Transverse colon (tissue), 4 donors: ENCODE results near the gene TMEM131L. TPM values are rescaled to one million over a fixed set of nuclear protein-coding genes. Genes with fewer than 3 reads are reported as not detected.

Experiments used
- DNase-seq: peaks from one replicate; pipeline ENCODE4 v3.0.0-alpha.2; 2019
- H3K27ac ChIP-seq, 4 donors: fragments of 200-600 bp; sonication (generic); 2 replicates each; pipeline ENCODE4 v1.5.1; 2016 to 2018; ENCODE audit warnings: inconsistent platforms in 4 of 4
- H3K27me3 ChIP-seq: fragments of 200-600 bp; sonication (generic); 2 replicates; pipeline ENCODE4 v1.5.1; 2017; ENCODE audit warnings: inconsistent platforms
- H3K36me3 ChIP-seq, 4 donors: fragments of 200-600 bp; sonication (generic); 2 replicates each; pipeline ENCODE4 v1.5.1; 2017 to 2019; ENCODE audit warnings: inconsistent platforms in 4 of 4
- H3K4me1 ChIP-seq, 4 donors: fragments of 200-600 bp; sonication (generic); 2 replicates each; pipeline ENCODE4 v1.5.1; 2017 to 2020; ENCODE audit warnings: inconsistent platforms in 4 of 4
- H3K4me3 ChIP-seq, 4 donors: fragments of 200-600 bp; sonication (generic); 1 replicate in 1 of 4; 2 replicates in 3 of 4; pipeline versions ENCODE4 v1.5.1 to v1.6.1; 2017 to 2019; ENCODE audit warnings: inconsistent platforms in 4 of 4
- H3K9me3 ChIP-seq, 2 donors: fragments of 200-600 bp; sonication (generic); 2 replicates each; pipeline ENCODE4 v1.5.1; 2017 to 2019; ENCODE audit warnings: inconsistent platforms in 2 of 2
- EP300 ChIP-seq: sonication (generic); formaldehyde crosslinking; IDR thresholded peaks from one replicate; pipeline ENCODE4 v1.6.1; 2017; ENCODE audit warnings: antibody characterized with exemption, low read depth
- POLR2A ChIP-seq: fragments of 450-650 bp; IDR thresholded peaks from one replicate; pipeline ENCODE4 v1.6.1; 2016; ENCODE audit warnings: antibody characterized with exemption, mild to moderate bottlenecking, moderate library complexity
- POLR2AphosphoS5 ChIP-seq, 3 donors: sonication (generic); formaldehyde crosslinking; IDR thresholded peaks; one replicate each; pipeline ENCODE4 v1.6.1; 2016; ENCODE audit warnings: antibody characterized with exemption in 3 of 3
- WGBS, 2 donors: methylation state at CpG; one replicate each; pipeline ENCODE4 v1.1.5; 2018; ENCODE audit warnings: low coverage in 1 of 2; 5-methylcytosine and 5-hydroxymethylcytosine counted together
- in situ Hi-C, 4 donors: fragments of 200-750 bp; cut with MboI; loops; one replicate each; pipeline versions ENCODE4 v1.15.0 to v1.15.1; 2017; ENCODE audit warnings: low sequenced_read_pairs in 3 of 4, low pct_ligation_motif_present in 1 of 4, low pct_unique_long_range_greater_than_20kb in 1 of 4
- intact Hi-C: fragments of 100-400 bp; cut with DNase I; formaldehyde crosslinking; loops from one replicate; pipeline ENCODE4 v1.15.1; 2023; ENCODE audit warnings: low total_unique reads
- total RNA-seq, 4 donors: library from RNA; depleted of rRNA; stranded (reverse); fragments of >200 nt; gene quantifications; one replicate each; pipeline ENCODE4 v1.1.0, GENCODE V29; 2016
- TF ChIP-seq, protein P1 (sequence below), 5 experiments: fragments of 200-600 bp in 3 of 5; fragments of 450-650 bp in 2 of 5; sonication (generic) in 3 of 5; IDR thresholded peaks; 1 replicate in 2 of 5; 2 replicates in 3 of 5; pipeline ENCODE4 v1.5.1; 2016 to 2017; ENCODE audit warnings: antibody characterized with exemption in 5 of 5, inconsistent platforms in 3 of 5, mild to moderate bottlenecking in 2 of 5, moderate library complexity in 1 of 5

Gene TMEM131L
- total RNA-seq, 4 donors from 2014 or later = 5.2 to 14.8 (median 8.3) TPM

DNA sequence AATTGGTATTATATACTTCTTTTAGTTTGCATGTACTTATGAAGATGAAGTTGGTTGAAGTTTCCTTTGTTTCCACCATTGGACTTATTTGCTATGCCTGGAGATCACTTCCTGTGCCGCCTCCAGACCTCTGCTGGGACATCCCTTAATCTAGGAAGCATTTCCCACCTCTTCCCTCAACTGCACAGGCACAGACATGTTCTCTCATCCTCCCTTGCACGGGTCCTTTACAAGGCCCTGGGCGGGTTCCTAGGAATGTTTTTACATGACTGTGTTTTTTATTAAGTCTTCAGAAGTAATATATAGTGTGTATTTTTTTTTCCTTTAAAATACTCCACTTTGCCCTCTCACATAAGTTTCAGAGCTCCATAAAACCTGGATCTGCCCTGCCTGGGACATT lies 51.0 kb downstream of the TMEM131L start:
- Histone ChIP-seq H3K4me3 (no peak overlapping the region), H3K27ac (no peak overlapping the region), H3K27me3 (no peaks in the 10 kb centered on the region), H3K36me3 (no peaks in the 10 kb centered on the region), H3K9me3 (no peaks in the 10 kb centered on the region), H3K4me1 (peaks cover 0 to 37% (median 17%) of the 10 kb centered on the region in 4 donors)
- in situ Hi-C loops = no loop called here
- DNase-seq = no peak
- TF ChIP-seq EP300 (no peak), POLR2AphosphoS5 (IDR thresholded peaks at IDR 0.05) (no peak), POLR2A (no peak)
- TF ChIP-seq, protein P1, sequence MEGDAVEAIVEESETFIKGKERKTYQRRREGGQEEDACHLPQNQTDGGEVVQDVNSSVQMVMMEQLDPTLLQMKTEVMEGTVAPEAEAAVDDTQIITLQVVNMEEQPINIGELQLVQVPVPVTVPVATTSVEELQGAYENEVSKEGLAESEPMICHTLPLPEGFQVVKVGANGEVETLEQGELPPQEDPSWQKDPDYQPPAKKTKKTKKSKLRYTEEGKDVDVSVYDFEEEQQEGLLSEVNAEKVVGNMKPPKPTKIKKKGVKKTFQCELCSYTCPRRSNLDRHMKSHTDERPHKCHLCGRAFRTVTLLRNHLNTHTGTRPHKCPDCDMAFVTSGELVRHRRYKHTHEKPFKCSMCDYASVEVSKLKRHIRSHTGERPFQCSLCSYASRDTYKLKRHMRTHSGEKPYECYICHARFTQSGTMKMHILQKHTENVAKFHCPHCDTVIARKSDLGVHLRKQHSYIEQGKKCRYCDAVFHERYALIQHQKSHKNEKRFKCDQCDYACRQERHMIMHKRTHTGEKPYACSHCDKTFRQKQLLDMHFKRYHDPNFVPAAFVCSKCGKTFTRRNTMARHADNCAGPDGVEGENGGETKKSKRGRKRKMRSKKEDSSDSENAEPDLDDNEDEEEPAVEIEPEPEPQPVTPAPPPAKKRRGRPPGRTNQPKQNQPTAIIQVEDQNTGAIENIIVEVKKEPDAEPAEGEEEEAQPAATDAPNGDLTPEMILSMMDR (IDR thresholded peaks at IDR 0.05) = no peak
- WGBS, 2 donors = 81 to 94% methylated on average over 3 of the region's 3 CpGs
- intact Hi-C loops = no loop called here

GRCh38 chr4:153518001-153518400 lies 51.8 kb downstream of the TMEM131L start:
- Histone ChIP-seq H3K4me1 (peaks cover 0 to 39% (median 18%) of the 10 kb centered on the region in 4 donors), H3K27ac (peak overlapping the region in 2 of 4 donors; percentile 8 to 26), H3K36me3 (no peaks in the 10 kb centered on the region), H3K9me3 (no peaks in the 10 kb centered on the region), H3K27me3 (no peaks in the 10 kb centered on the region), H3K4me3 (no peak overlapping the region)
- intact Hi-C loops = no loop called here
- TF ChIP-seq EP300 (no peak), POLR2AphosphoS5 (IDR thresholded peaks at IDR 0.05) (no peak), POLR2A (no peak)
- TF ChIP-seq, protein P1 (IDR thresholded peaks at IDR 0.05) = no peak
- in situ Hi-C loops = no loop called here
- WGBS, 2 donors = 42 to 56% methylated on average over 5 to 8 of the region's 8 CpGs
- DNase-seq = no peak

DNA sequence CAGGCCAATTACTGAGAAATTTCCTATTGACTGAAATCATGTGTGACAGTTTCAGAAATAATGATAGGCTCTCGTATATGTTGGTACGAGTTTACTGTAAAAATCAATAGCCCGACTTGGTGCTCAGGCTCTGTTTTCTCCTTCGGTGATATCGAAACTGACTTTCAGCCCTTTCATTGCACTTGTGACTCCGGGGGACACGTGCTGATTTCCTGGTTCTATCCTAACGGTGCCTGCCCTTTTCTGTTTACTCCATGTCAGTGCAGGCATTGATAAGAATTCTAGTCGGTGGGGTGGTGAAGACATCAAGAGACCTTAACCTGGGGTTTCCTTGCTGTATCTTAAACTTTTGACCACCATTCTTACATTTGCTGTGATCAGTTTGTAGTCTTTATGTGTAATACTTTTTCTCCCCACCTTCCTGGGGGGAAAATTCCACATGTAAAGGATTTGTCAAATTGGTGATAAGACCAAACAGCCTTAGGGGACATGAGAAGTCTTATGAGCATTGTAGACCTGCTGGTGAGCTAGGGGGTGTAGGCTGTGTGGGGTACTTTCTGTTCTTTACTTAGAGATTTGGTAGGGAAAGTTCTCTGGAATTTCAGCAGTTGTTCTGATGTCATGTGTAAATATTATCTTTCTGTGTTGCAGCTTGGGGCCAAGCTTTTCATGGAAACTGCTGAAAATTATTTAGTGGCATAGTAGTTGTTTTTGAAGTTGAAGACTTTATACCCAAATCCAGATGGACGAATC lies 52.7 kb downstream of the TMEM131L start:
- H3K4me1 ChIP-seq = peaks cover 0 to 42% (median 23%) of the 10 kb centered on the region in 4 donors
- no peaks in the 10 kb centered on the region for H3K27me3 ChIP-seq
- no peaks in the 10 kb centered on the region for H3K36me3 ChIP-seq
- TF ChIP-seq EP300 (no peak), POLR2AphosphoS5 (IDR thresholded peaks at IDR 0.05) (no peak), POLR2A (no peak)
- TF ChIP-seq, protein P1 (IDR thresholded peaks at IDR 0.05) = no peak
- intact Hi-C loops (no loop called here), in situ Hi-C loops (no loop called here)
- DNase-seq = no peak
- H3K9me3 ChIP-seq = no peaks in the 10 kb centered on the region
- peak overlapping the region; percentile 7 to 27 (median 16) for H3K27ac ChIP-seq
- H3K4me3 ChIP-seq = no peak overlapping the region
- 46 to 67% methylated on average over 3 to 10 of the region's 10 CpGs for WGBS, 2 donors

DNA sequence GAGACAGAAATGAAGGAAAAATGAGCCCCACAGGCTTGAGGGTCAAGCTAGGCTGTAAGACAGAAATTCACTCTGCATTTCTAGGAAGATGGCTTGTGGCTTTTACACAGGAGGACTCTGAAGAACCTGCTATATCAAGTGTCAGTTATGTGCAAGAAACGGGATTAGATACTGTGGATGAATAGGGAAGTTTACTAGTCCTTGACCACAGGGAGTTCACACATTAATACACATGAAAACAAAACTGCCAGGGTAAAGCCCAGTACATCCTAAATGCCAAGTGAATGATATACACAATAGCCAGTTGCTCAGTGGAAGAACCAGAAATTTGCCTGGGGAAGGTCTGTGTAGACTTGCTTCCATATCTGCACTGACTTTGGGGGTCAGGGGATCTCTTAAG lies 53.5 kb downstream of the TMEM131L start:
- DNase-seq = no peak
- Histone ChIP-seq H3K4me3 (no peak overlapping the region), H3K4me1 (peaks cover 0 to 45% (median 26%) of the 10 kb centered on the region in 4 donors), H3K27ac (peak overlapping the region in 1 of 4 donors; percentile 27), H3K36me3 (no peaks in the 10 kb centered on the region), H3K9me3 (no peaks in the 10 kb centered on the region), H3K27me3 (no peaks in the 10 kb centered on the region)
- WGBS, 2 donors = 50 to 70% methylated on average over 1 of the region's 1 CpG
- intact Hi-C loops = no loop called here
- in situ Hi-C loops = no loop called here
- TF ChIP-seq EP300 = no peak
- TF ChIP-seq POLR2AphosphoS5 (IDR thresholded peaks at IDR 0.05) = no peak
- TF ChIP-seq, protein P1 (IDR thresholded peaks at IDR 0.05) = no peak
- no peak for TF ChIP-seq POLR2A
